ENCODE data around the gene PIP5KL1.

The PIP5KL1 gene

GRCh38 chr9:127949827-127950512 lies 19.4 kb upstream of the PIP5KL1 start:
- peak in 11 of 14 donors; percentile 36 to 79 (median 56) for DNase-seq

- peak in 2 of 14 donors; percentile 57 to 65 for DNase-seq
Observed at GRCh38 chr9:127947841-127948710, 17.5 kb upstream of the PIP5KL1 start.

- no peak for DNase-seq
Observed at GRCh38 chr9:127946728-127947127, 16.2 kb upstream of the PIP5KL1 start.

- DNase-seq, result peak in 1 of 14 donors; percentile 31
Observed at GRCh38 chr9:127945942-127946341, 15.4 kb upstream of the PIP5KL1 start.

- DNase-seq, result no peak
Observed at GRCh38 chr9:127945338-127945737, 14.8 kb upstream of the PIP5KL1 start.

- DNase-seq, result peak in 1 of 14 donors; percentile 39
Observed at GRCh38 chr9:127944586-127945218, 14.1 kb upstream of the PIP5KL1 start.

GRCh38 chr9:127943731-127944144 lies 13.2 kb upstream of the PIP5KL1 start:
- DNase-seq, result peak in 12 of 14 donors; percentile 66 to 86 (median 76)

GRCh38 chr9:127943011-127943662 lies 12.6 kb upstream of the PIP5KL1 start:
- DNase-seq, result peak in 1 of 14 donors; percentile 60

- peak in 9 of 14 donors; percentile 20 to 71 (median 51) for DNase-seq
Observed at GRCh38 chr9:127942216-127943010, 11.8 kb upstream of the PIP5KL1 start.

- no peak for DNase-seq
Observed at GRCh38 chr9:127941961-127942215, 11.3 kb upstream of the PIP5KL1 start.

GRCh38 chr9:127941062-127941960 lies 10.7 kb upstream of the PIP5KL1 start:
- DNase-seq, result peak in 1 of 14 donors; percentile 30

GRCh38 chr9:127940593-127940992 lies 10.0 kb upstream of the PIP5KL1 start:
- DNase-seq, result no peak

GRCh38 chr9:127938298-127938690 lies 7.7 kb upstream of the PIP5KL1 start:
- DNase-seq, result no peak

- DNase-seq, result peak in 12 of 14 donors; percentile 34 to 80 (median 62)
Observed at GRCh38 chr9:127937388-127938297, 7.1 kb upstream of the PIP5KL1 start, which contains the start of gene DPM2. Gene DPM2 (minus strand): TSS chr9:127937854. CDS start chr9:127937820, 34 bp downstream.

- DNase-seq, result no peak
Observed at GRCh38 chr9:127937056-127937387, 6.4 kb upstream of the PIP5KL1 start.

GRCh38 chr9:127936347-127936852 lies 5.8 kb upstream of the PIP5KL1 start:
- DNase-seq, result no peak

GRCh38 chr9:127935765-127936221 lies 5.2 kb upstream of the PIP5KL1 start:
- no peak for DNase-seq

- no peak for DNase-seq
Observed at GRCh38 chr9:127934986-127935385, 4.4 kb upstream of the PIP5KL1 start.

- DNase-seq, result no peak
Observed at GRCh38 chr9:127934248-127934647, 3.7 kb upstream of the PIP5KL1 start.
